ENCODE results near the gene RPS15. TPM values are rescaled to one million over a fixed set of nuclear protein-coding genes. Genes with fewer than 3 reads are reported as not detected.

The RPS15 gene
- total and polyA plus RNA-seq, 10 of the 15 experiments (the other 5 are each of a cell fraction or from before 2014, with no cell fraction given), result 559 to 3,158 (median 1,413) TPM

GRCh38 chr19:1438035-1438932 is at the start of gene RPS15 (continued):
- TF ChIP-seq ZNF592 (IDR thresholded peaks at IDR 0.05) (no peak), BCL11A (IDR thresholded peaks at IDR 0.05; ENCODE audit: low read depth, low read length) (no peak), ASH2L (IDR thresholded peaks at IDR 0.05; ENCODE audit: borderline replicate concordance, low read depth) (0 out of 2 replicates have a peak, but pooled peaks have one; percentile 92), GABPA (IDR thresholded peaks at IDR 0.05; ENCODE audit: low read depth) (peak; percentile 88), HDAC6 (IDR thresholded peaks at IDR 0.05; ENCODE audit: unreplicated experiment) (peak; percentile 58), KAT2A (conservative IDR thresholded peaks at IDR 0.05; ENCODE audit: control insufficient read depth, low read depth, low read length) (peak; percentile 89; the same call in 1 of the 2 replicates), TCF12 (IDR thresholded peaks at IDR 0.05; ENCODE audit: low read depth, low read length) (peak; percentile 46; the same call in 1 of the 2 replicates), TARDBP (IDR thresholded peaks at IDR 0.05; ENCODE audit: borderline replicate concordance) (peak; percentile 61; the same call in 1 of the 2 replicates), HDGF (IDR thresholded peaks at IDR 0.05) (no peak; the same call in 1 of the 2 replicates), GATAD2B (conservative IDR thresholded peaks at IDR 0.05; ENCODE audit: low read depth) (peak; percentile 90), MTA3 (IDR thresholded peaks at IDR 0.05; ENCODE audit: borderline replicate concordance, low read length) (0 out of 2 replicates have a peak, but pooled peaks have one; percentile 3), HSF1 (IDR thresholded peaks at IDR 0.05; ENCODE audit: low read depth, low read length) (0 out of 2 replicates have a peak, but pooled peaks have one; percentile 58), TAF1 (IDR thresholded peaks at IDR 0.05; ENCODE audit: borderline replicate concordance, low read depth, low read length) (peak; percentile 100), POLR2A (IDR thresholded peaks at IDR 0.05; ENCODE audit: low read depth, low read length) (peak; percentile 100), CBFB (IDR thresholded peaks at IDR 0.05; ENCODE audit: low read depth) (peak; percentile 93), USF2 (IDR thresholded peaks at IDR 0.05; ENCODE audit: borderline replicate concordance, low read depth, low read length) (no peak; the same call in 1 of the 2 replicates), USF1 (IDR thresholded peaks at IDR 0.05; ENCODE audit: borderline replicate concordance, extremely low read length, insufficient read depth, low read depth, low read length) (no peak), WRNIP1 (IDR thresholded peaks at IDR 0.05; ENCODE audit: borderline replicate concordance, low read depth, low read length) (no peak), NR2F1 (conservative IDR thresholded peaks at IDR 0.05) (peak; percentile 31; the same call in 1 of the 2 replicates), SMAD5 (IDR thresholded peaks at IDR 0.05; ENCODE audit: low read depth) (peak; percentile 96), FOXK2 (IDR thresholded peaks at IDR 0.05) (no peak), STAT1 (conservative IDR thresholded peaks at IDR 0.05) (0 out of 2 replicates have a peak, but pooled peaks have one; percentile 62)
